Right lobe of liver (tissue), 4 donors: ENCODE results near the gene ABHD2.

Experiments used
- CTCF ChIP-seq, 4 donors: fragments of 200-600 bp in 3 of 4; fragments of 450-650 bp in 1 of 4; IDR thresholded peaks; one replicate each; pipeline versions ENCODE4 v1.5.1 to v1.8.0; 2016 to 2022; ENCODE audit warnings: antibody characterized with exemption in 4 of 4, mild to moderate bottlenecking in 2 of 4
- POLR2A ChIP-seq: fragments of 450-650 bp; IDR thresholded peaks from one replicate; pipeline ENCODE4 v1.6.1; 2017; ENCODE audit warnings: antibody characterized with exemption, mild to moderate bottlenecking
- donor health status: DM: no; HTN: no; CAD: no.
- donor health status: DM: no; HTN: no; CAD: no.
- donor health status: DM: no; HTN: yes; CAD: no.

GRCh38 chr15:89113296-89114024 is 25.2 kb downstream of the ABHD2 start:
- no peak for TF ChIP-seq CTCF (IDR thresholded peaks at IDR 0.05)
- TF ChIP-seq POLR2A: no peak
